GM13977 (cell line): ENCODE data around the gene ROBO2.

Experiments used
- DNase-seq: peaks from one replicate; pipeline ENCODE4 v3.0.0; 2012; ENCODE audit warnings: low spot score
- CTCF ChIP-seq: IDR thresholded peaks from 2 replicates; pipeline ENCODE4 v1.5.1; 2012; ENCODE audit warnings: mild to moderate bottlenecking, control low read depth; ENCODE audit not compliant: insufficient read depth; ENCODE audit errors: extremely low read depth, missing control alignments
- in situ Hi-C: fragments of 300-500 bp; cut with MboI; formaldehyde crosslinking; loops from one replicate; pipeline ENCODE4 v1.12.0; 2022; ENCODE audit warnings: low sequenced_read_pairs, low pct_unique_long_range_greater_than_20kb, mixed read lengths, inconsistent platforms; ENCODE audit not compliant: unreplicated experiment

The ROBO2 gene

GRCh38 chr3:77189258-77189657, 149.4 kb downstream of the ROBO2 start:
- in situ Hi-C loops = no loop called here
- DNase-seq = no peak
- no peak for TF ChIP-seq CTCF

- no peak for TF ChIP-seq CTCF
- no peak for DNase-seq
- in situ Hi-C loops = no loop called here
These were observed 149.8 kb downstream of the ROBO2 start for GRCh38 chr3:77189684-77190083.

GRCh38 chr3:77190374-77190773, 150.5 kb downstream of the ROBO2 start:
- in situ Hi-C loops = no loop called here

GRCh38 chr3:77191014-77191413, 151.1 kb downstream of the ROBO2 start:
- DNase-seq = no peak
- in situ Hi-C loops = no loop called here
- no peak for TF ChIP-seq CTCF

More at GRCh38 chr3:77190374-77190773, 150.5 kb downstream of the ROBO2 start:
- no peak for TF ChIP-seq CTCF
- DNase-seq = no peak

- in situ Hi-C loops = no loop called here
- DNase-seq = no peak
- TF ChIP-seq CTCF = no peak
These were observed 151.7 kb downstream of the ROBO2 start for GRCh38 chr3:77191640-77192039.

GRCh38 chr3:77195766-77196545, 156.1 kb downstream of the ROBO2 start:
- DNase-seq = no peak
- in situ Hi-C loops = no loop called here
- TF ChIP-seq CTCF = no peak
